Measurements from ENCODE around the gene WDR75. TPM values are rescaled to one million over a fixed set of nuclear protein-coding genes. Genes with fewer than 3 reads are reported as not detected.
A peak's percentile ranks its signal among the peaks of the same experiment; 100 is the strongest.
"Not testable (repeated sequence)": the region's sequence is repeated elsewhere in the genome, so short reads cannot be mapped to it uniquely, and the experiment has no call there.

The WDR75 gene
- 51.1 TPM for polyA plus RNA-seq (2012; ENCODE audit: insufficient read depth, insufficient read length)

DNA sequence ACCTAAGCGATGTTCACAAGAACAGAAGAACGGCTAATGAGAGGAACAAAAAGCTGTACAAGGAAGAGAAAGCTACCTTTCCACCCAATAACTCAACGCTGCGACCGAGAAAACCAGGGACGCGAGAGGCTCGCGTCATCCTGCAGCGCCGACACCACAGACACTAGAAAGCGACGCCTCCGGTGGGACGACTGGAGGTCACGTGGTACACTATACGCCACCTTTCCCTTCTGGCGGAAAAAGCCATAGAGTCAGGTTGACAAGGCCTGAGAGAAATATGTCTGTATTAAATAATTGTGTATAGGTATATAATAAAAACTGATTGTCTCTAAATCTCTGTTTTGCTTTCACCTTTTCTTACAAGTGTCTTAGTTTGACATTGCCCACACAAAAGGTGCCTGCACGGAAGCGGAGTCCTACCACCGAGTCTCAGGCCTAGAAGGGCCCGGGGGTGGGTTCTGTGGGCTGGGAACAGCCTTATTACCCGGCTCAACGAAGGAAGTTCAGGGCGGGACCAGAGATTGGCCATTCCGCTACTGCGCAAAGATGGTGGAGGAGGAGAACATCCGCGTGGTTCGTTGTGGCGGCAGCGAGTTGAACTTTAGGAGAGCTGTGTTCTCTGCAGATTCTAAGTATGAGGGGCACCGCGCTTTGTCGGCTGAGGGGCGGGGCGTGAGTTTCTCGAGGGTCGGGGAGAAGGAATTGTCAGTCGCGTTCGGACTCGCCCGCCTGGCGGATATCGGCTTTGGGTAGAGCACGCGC, at the start of gene WDR75:
WDR75 (plus strand) TSS at position 528 of the 762 bp plus-strand sequence; CDS start at position 547, 19 bp downstream.
- peak within 1 kb of the TSS; percentile 89 for H3K4me3 ChIP-seq (ENCODE audit: low read length)
- peak; percentile 92 for DNase-seq (ENCODE audit: low read depth, low spot score)

DNA sequence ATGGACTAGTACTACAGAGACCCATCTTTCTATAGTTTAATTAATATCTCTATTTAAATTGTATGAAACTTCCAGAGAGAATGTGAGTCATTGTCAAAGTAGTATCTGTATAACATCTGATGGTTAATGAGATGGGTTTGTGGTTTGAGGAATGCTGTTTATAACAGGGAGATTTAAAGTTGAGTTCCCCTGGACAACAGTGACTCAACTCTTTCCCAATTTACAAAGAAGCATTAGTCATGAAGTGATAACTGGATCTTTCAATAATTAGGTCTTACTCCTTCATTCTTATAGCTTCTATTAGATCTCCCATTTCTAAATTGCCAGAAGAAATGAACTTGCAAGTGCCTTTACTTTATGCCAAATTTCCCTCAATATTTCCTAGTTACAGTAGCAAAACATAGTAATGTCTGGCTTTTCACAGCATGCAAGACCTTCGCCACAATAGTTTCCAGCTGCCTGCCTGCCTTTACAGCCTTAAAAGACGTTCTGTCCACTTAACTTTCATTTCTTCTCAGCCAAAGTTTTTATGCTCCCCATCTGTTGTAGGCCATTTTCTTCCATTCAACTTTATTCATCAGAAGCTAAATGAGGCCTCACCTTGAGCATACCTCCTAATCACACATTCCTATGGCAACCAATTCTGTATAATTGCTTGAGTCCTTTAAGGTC, 47.7 kb upstream of the WDR75 start:
- DNase-seq (ENCODE audit: low read depth, low spot score): no peak
- H3K4me3 ChIP-seq (ENCODE audit: low read length): no peak overlapping the region

DNA sequence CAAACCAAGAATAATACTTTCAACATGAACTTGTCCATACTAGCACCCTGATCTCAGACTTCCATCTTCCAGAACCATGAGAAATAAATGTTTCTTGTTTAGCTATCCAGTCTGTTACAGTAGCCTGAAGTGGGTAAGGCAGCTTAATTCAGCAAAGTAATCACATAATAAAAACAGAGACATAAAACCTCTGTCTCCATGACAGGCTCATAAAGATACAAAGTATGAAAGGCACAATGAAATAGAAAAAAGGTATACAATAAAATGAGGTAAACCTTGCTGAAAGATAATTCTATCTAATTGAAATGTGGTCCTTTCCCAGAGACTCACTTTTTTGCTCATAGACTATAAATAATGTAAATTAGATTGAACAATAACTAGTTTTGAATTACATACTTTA, 46.7 kb upstream of the WDR75 start:
- H3K4me3 ChIP-seq (ENCODE audit: low read length): no peak overlapping the region
- no peak for DNase-seq (ENCODE audit: low read depth, low spot score)

DNA sequence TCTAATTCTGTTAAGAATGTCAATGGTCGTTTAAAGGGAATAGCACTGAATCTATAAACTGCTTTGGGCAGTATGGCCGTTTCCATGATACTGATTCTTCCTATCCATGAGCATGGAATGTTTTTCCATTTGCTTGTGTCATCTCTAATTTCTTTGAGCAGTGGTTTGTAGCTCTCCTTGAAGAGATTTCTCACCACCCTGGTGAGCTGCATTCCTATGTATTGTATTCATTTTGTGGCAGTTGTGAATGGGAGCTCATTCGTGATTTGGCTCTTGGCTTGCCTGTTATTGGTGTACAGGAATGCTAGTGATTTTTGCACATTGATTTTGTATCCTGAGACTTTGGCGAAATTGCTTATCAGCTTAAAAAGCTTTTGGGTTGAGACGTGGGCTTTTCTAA, 38.3 kb upstream of the WDR75 start:
- H3K4me3 ChIP-seq (ENCODE audit: low read length): no peak overlapping the region
- no peak for DNase-seq (ENCODE audit: low read depth, low spot score)

DNA sequence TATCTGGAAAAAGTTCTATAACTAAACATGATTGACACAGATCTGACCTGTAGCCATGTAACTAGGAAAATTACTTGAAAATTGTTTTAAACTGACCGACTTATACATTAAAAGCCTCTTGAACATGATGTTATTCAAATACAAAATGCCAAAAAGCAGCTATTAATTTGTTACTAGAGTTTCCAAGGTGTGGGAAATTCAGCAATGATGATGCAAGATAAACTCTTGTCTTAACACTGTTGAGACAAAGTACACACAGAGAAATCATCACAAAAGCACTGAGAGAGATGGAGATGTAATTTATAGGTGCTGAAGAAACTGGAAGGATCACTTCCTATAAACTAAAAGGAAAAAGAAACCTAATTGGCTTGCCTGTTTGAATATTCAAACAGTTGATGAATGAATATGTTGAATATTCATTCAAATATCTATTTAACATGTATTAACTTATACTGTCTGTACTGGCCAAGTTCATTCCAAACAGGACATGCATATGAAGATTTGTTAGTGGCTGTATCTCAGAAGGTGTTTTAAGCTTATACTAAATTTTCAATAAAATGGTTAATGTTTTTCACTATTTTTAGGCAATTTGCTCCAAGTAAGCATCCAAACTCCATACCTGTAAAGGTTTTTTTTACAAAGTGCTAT, 34.6 kb upstream of the WDR75 start:
- no peak overlapping the region for H3K4me3 ChIP-seq (ENCODE audit: low read length)
- DNase-seq (ENCODE audit: low read depth, low spot score): no peak

DNA sequence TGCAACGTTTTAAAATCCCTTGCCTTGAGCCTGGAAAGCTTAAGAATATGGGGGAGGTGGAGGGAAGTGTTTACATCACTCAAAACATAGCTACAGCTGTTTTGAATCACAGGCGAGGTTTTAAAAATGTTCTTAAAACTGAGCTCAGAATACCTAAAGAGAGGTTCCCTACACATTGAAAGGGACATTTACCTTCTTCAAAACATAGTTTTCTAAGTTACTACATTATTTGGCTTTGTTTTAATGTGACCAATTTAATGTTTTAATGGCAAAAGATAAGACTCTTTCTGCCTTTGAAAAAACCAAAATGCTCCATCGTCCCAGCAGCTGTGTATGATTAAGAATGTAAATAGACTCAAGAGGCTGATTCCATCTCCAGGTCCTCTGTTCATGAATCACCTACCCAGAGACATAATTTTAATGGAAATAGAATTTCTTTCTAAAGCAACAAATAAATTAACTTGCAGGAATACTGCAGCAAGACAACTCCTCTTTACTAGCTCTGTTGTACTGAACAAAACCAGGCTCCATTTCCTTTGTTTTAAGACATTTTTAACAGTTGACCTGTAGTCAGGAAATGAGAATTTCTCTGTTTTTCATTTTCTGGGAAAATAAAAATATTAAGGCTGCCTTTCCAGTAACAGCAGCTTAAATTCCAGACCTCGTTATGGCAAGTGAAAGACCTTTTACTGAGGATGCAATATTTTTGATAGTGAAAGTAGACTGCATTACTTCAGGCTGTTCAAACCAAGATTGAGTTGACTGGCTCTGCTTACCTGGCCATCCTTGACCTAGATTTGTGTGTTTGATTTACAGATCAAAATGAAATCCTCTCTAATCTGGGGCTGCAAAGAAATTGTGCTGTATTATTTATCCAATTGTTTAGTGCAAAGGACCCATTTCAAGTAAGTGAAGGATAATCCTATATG, 33.7 kb upstream of the WDR75 start:
- H3K4me3 ChIP-seq (ENCODE audit: low read length): no peak overlapping the region
- DNase-seq (ENCODE audit: low read depth, low spot score): no peak

DNA sequence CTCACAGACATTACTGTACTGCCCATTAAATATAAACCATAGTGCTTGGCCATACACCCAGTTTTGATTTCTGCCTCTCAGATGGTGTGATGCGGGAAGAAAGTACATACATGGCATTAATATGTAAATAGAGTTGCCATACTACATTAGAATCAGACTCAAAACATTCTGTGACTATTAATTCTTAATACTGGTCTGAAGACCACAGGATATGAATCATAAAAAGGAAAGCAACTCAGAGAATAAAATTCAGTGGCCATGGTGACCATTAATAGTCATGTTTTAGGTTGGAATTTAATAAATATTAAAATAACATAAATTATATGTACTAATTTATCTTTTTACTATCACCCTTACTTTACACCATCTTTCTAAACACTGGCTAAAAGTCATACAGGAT, 33.0 kb upstream of the WDR75 start:
- DNase-seq (ENCODE audit: low read depth, low spot score): no peak

DNA sequence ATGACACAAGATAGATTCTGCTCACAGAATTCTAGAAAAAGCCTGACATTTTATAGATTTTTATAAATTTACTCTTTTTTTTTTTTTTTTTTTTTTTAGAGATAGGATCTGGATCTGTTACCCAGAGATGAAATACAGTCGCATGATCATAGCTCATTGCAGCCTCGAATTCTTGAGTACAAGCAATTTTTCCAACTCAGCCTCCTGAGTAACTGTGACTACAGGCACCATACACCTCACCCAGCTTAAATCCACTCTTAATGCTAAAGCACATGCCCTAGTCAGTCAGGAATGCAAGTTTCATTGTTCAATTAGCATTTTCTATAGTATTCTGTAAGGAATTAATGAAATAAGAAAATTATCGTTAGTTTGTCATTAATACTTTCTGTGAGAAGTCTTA, 32.1 kb upstream of the WDR75 start:
- no peak for DNase-seq (ENCODE audit: low read depth, low spot score)
- H3K4me3 ChIP-seq (ENCODE audit: low read length): no peak overlapping the region

More for the DNA sequence above, 33.0 kb upstream of the WDR75 start:
- H3K4me3 ChIP-seq (ENCODE audit: low read length): no peak overlapping the region

DNA sequence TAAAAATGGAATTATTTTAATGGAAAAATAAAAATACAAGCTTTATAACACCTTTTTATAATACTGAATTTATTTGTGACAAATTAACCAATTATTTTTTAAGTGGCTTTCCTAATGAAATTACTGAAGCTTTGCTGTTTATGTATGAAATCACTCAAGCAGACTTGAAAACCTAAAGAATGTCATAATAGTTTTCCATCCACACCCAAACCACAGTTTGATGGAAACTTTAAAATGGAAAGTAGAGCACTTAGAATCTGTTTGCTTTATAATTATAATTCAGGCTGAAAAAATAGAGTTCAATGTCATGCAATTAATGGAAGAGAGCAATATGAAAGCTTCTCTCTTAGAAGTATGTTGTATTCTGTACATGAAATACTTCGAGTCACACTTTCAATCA, 31.6 kb upstream of the WDR75 start:
- no peak overlapping the region for H3K4me3 ChIP-seq (ENCODE audit: low read length)
- no peak for DNase-seq (ENCODE audit: low read depth, low spot score)

DNA sequence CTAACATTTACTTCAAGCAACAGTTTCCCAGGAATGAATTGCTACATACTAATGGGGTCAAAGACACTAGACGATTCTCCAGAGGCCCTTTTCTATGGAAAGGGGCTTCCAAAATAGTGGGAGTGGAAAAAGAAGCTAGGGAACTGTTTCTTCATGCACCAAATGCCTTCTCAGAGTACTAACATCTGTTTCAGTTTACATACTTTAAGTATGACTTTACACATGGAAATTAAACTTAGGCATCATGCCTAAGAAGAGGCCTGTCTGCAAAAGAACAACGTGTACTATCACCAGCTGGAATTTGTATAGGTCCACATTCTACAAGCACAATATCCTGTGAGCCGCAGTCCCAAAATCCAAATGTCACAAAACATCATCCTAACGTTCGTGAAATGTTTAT, 29.4 kb upstream of the WDR75 start:
- no peak for DNase-seq (ENCODE audit: low read depth, low spot score)
- H3K4me3 ChIP-seq (ENCODE audit: low read length): no peak overlapping the region

DNA sequence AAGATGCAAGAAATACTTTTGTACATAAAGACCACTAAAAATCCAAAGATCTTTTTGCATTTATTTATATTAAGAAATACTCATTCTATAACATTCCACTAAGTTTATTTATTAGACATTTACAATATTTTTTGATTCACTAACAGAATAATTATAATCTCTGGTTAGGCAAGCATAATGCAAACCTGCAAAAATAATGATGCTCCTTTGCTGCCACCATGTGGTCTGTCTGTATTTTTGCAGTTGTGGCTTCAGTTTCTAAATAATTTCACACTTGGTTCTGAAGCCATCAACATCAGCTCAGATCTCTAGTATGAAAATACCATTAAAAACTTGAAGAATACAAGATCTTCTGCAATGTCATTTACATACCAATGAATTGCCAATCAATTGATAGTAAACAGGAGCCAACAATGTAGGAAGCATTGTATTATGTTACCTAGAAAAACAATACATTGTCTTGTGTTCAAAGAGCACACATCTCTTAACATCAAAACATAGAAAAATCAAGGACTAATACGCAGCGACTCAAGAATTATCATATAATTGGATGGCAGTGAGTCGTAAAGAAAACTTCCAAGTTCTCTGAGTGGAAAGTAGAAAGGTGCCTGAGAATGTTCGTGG, 28.8 kb upstream of the WDR75 start:
- no peak overlapping the region for H3K4me3 ChIP-seq (ENCODE audit: low read length)
- DNase-seq (ENCODE audit: low read depth, low spot score): peak; percentile 35

DNA sequence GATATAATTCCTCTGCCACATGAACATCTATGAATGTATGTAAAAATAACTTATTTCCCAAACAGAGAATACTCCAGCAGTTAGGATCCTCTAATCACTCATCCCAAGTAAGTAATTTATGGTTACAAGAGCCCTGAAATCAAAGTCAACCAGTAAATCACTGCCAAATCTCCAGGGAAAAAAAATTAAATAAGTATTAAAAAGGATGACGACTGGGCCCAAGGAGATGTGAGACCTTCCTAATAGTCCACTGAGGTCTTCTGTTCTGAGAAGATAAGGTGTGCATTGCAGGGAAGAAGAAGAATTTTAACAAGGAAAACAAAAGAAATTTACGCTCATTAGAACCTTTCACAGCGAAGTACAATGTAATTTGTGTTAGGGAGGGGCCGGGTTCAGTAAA, 28.0 kb upstream of the WDR75 start:
- no peak for DNase-seq (ENCODE audit: low read depth, low spot score)
- H3K4me3 ChIP-seq (ENCODE audit: low read length): no peak overlapping the region

DNA sequence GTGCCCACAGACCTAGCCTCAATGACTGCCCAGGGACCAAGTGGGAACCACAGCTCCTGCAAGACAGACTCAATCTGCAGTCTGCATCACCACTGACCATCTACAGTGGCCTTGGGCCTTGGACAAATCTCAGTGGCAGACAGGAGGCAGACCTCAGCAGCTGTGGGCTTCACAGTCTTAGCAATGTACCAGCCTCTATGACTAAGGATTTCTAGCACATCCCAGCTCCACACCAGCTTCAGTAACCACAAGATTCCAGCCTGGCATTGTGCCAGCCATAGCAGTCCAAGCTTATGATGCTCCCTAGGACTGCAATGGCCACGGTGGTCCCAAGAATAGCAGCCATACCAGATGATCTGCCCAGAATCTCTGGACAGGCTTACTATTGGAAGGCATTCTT, 19.6 kb upstream of the WDR75 start:
- DNase-seq (ENCODE audit: low read depth, low spot score): no peak
- H3K4me3 ChIP-seq (ENCODE audit: low read length): no peak overlapping the region

DNA sequence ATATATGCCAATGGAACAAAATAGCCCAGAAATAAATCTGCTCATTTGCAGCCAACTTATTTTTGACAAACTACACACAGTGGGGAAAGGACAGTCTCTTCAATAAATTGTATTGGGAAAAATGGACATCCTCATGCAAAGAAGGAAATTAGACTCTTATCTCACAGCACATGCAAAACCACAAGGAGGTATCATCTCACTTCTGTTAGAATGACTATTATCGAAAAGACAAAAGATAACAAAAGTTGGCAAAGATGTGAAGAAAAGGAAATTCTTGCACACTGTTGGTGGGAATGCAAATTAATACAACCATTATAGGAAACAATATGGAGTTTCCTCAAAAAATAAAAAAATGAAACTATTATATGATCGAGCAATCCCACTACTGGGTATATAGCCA, 16.3 kb upstream of the WDR75 start:
- DNase-seq (ENCODE audit: low read depth, low spot score): no peak
- no peak overlapping the region for H3K4me3 ChIP-seq (ENCODE audit: low read length)

DNA sequence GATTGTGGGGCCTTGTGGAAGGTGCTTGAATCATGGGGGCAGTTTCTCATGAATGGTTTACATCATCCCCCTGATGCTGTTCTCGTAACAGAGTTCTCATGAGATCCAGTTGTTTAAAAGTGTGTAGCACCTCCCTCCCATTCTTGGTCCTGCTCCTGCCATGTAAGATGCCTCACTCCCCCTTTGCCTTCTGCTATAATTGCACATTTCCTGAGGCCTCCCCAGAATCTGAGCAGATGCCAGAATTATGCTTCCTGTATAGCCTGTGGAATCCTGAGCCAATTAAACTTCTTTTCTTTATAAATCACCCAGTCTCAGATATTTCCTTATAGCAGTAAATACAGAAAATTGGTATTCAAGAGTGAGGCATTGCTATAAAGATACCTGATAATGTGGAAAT, 15.6 kb upstream of the WDR75 start:
- no peak for DNase-seq (ENCODE audit: low read depth, low spot score)
- H3K4me3 ChIP-seq (ENCODE audit: low read length): no peak overlapping the region

DNA sequence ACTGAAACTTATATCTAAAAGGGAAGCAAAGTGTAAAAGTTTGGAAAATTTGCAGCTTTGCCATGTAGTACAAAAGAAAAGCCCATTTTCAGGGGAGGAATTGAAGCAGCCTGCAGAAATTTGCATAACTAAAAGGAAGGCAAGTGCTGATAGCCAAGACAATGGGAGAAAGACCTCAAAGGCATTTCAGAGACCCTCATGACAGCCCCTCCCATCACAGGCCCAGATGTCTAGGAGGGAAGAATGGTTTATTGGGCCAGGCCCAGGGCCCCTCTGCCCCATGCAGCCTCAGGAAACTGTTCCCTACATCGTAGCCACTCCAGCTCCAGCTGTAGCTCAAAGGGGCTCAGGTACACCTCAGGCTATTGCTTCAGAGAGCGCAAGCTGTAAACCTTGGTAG, 14.4 kb upstream of the WDR75 start:
- H3K4me3 ChIP-seq (ENCODE audit: low read length): no peak overlapping the region
- DNase-seq (ENCODE audit: low read depth, low spot score): no peak

DNA sequence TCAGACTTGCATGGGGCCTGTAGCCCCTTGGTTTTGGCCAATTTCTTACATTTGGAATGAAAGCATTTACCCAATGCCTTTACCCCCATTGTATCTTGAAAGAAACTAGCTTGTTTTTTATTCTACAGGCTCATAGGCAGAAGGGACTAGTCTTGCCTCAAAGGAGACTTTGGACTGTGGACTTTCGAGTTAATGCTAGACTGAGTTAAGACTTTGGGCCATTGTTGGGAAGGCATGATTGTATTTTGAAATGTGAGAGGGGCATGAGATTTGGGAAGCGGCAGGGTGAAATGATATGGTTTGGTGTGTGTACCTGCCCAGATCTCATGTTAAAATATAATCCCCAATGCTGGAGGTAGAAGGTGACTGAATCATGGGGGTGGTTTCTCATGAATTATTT, 13.4 kb upstream of the WDR75 start:
- no peak for DNase-seq (ENCODE audit: low read depth, low spot score)
- no peak overlapping the region for H3K4me3 ChIP-seq (ENCODE audit: low read length)

DNA sequence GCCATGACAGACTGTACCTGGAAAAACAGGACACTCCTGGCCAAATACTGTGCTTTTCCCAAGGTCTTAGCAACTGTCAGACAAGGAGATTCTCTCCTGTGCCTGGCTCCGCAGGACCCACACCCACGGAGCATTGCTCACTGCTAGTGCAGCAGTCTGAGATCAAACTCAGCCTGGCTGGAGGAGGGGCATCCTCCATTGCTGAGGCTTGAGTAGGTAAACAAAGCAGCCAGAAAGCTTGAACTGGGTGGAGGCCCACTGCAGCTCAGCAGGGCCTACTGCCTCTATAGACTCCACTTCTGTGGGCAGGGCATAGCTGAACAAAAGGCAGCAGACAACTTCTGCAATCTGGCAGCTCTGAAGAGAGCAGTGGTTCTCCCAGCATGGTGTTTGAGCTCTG, 10.8 kb upstream of the WDR75 start:
- not testable (repeated sequence) for DNase-seq (ENCODE audit: low read depth, low spot score); H3K4me3 ChIP-seq (ENCODE audit: low read length)

DNA sequence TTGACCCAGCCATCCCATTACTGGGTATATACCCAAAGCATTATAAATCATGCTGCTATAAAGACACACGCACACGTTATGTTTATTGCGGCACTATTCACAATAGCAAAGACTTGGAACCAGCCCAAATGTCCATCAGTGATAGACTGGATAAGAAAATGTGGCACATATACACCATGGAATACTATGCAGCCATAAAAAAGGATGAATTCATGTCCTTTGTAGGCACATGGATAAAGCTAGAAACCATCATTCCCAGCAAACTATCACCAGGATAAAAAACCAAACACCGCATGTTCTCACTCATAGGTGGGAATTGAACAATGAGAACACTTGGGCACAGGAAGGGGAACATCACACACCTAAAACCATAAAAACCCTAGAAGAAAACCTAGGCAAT, 5.5 kb upstream of the WDR75 start:
- DNase-seq (ENCODE audit: low read depth, low spot score); H3K4me3 ChIP-seq (ENCODE audit: low read length): not testable (repeated sequence)
